Stimulated activated naive CD8-positive, alpha-beta T cell treated with anti-CD3 and anti-CD28 coated beads, Interleukin-15, amount 100 ng/mL, for 72 hours (primary cell): ENCODE data around the gene SMIM3.
"Not testable (repeated sequence)": the region's sequence is repeated elsewhere in the genome, so short reads cannot be mapped to it uniquely, and the experiment has no call there.

ENCODE experiments used
- ATAC-seq: fragments of 150-1000 bp; cut with Tn5 transposase; 2 replicates; pipeline ENCODE4 v1.10.0; 2021; ENCODE audit warnings: mild to moderate bottlenecking, moderate library complexity
- DNase-seq, 2 donors: peaks; one replicate each; pipeline ENCODE4 v3.0.0; 2021 to 2022
- H3K27ac Mint-ChIP-seq, 2 donors: one replicate each; pipeline ENCODE4 v1.8.0; 2022; ENCODE audit warnings: mild to moderate bottlenecking in 2 of 2, mixed read lengths in 2 of 2, moderate library complexity in 2 of 2
- H3K27me3 Mint-ChIP-seq: one replicate; pipeline ENCODE4 v1.8.0; 2022; ENCODE audit warnings: mixed read lengths
- H3K4me1 Mint-ChIP-seq: one replicate; pipeline ENCODE4 v1.8.0; 2022; ENCODE audit warnings: mild to moderate bottlenecking, mixed read lengths
- H3K4me3 Mint-ChIP-seq, 2 donors: one replicate each; pipeline ENCODE4 v1.8.0; 2022; ENCODE audit warnings: mild to moderate bottlenecking in 2 of 2, mixed read lengths in 2 of 2, moderate library complexity in 1 of 2
- H3K9me3 Mint-ChIP-seq, 2 donors: one replicate each; pipeline ENCODE4 v1.8.0; 2022; ENCODE audit warnings: mixed read lengths in 2 of 2

SMIM3 gene

DNA sequence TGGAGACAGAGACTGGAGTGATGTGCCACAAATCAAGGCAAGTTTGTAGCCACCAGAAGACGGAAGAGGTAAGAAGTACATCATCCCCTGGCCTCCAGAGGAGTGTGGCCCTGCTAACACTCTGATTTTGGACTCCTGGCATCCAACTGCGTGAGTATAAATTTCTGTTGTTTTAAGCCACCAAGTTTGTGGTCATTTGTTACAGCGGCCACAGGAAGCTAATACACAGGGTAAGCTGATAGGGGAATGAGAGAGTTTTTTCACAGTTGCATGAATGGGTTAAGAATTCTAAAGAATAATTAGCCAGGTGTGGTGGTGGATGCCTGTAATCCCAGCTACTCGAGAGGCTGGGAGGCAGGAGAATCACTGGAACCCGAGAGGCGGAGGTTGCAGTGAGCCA, 25.8 kb downstream of the SMIM3 start:
- no peak overlapping the region for H3K27ac Mint-ChIP-seq
- H3K27me3 Mint-ChIP-seq: peaks cover 6% of the 10 kb centered on the region
- DNase-seq: no peak
- ATAC-seq: no peak
- no peak overlapping the region for H3K4me3 Mint-ChIP-seq
- peaks cover 0 to 5% of the 10 kb centered on the region in 2 donors for H3K9me3 Mint-ChIP-seq
- H3K4me1 Mint-ChIP-seq: peaks cover 7% of the 10 kb centered on the region

GRCh38 chr5:150809363-150809762, 30.8 kb downstream of the SMIM3 start:
- Mint-ChIP-seq H3K4me3 (no peak overlapping the region), H3K27me3 (no peaks in the 10 kb centered on the region), H3K9me3 (peaks cover 0 to under 1% of the 10 kb centered on the region in 2 donors), H3K4me1 (no peaks in the 10 kb centered on the region), H3K27ac (no peak overlapping the region)
- no peak for DNase-seq
- ATAC-seq: no peak

- no peak overlapping the region for H3K4me3 Mint-ChIP-seq
- DNase-seq (no peak), ATAC-seq (no peak)
- no peaks in the 10 kb centered on the region for H3K27me3 Mint-ChIP-seq
- H3K27ac Mint-ChIP-seq: no peak overlapping the region
- peaks cover 26 to 29% of the 10 kb centered on the region in 2 donors for H3K9me3 Mint-ChIP-seq
- H3K4me1 Mint-ChIP-seq: no peaks in the 10 kb centered on the region
These were observed 36.5 kb downstream of the SMIM3 start for GRCh38 chr5:150815010-150815409.

- peaks cover 28 to 33% of the 10 kb centered on the region in 2 donors for H3K9me3 Mint-ChIP-seq
- H3K27ac Mint-ChIP-seq: no peak overlapping the region
- no peaks in the 10 kb centered on the region for H3K4me1 Mint-ChIP-seq
- H3K4me3 Mint-ChIP-seq: no peak overlapping the region
- ATAC-seq (no peak), DNase-seq (no peak)
- no peaks in the 10 kb centered on the region for H3K27me3 Mint-ChIP-seq
These were observed 38.4 kb downstream of the SMIM3 start for GRCh38 chr5:150816946-150817345.

DNA sequence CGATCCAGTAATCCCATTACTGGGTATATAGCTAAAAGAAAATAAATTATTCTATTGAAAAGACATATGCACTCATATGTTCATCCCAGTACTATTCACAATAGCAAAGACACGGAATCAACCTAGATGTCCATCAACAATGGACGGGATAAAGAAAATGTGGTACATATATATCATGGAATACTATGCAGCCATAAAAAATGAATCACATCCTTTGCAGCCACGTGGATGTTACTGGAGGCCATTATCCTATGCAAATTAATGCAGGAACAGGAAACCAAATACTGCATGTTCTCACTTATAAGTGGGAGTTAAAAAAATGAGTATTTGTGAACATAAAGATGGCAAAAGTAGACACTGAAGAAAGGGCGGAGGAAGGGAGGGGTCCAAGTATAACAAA, 51.2 kb downstream of the SMIM3 start:
- Mint-ChIP-seq H3K4me3 (no peak overlapping the region), H3K27me3 (no peaks in the 10 kb centered on the region), H3K4me1 (no peaks in the 10 kb centered on the region), H3K27ac (no peak overlapping the region), H3K9me3 (peaks cover 19 to 31% of the 10 kb centered on the region in 2 donors)
- DNase-seq (no peak), ATAC-seq (no peak)

GRCh38 chr5:150831821-150832220, 53.3 kb downstream of the SMIM3 start:
- not testable (repeated sequence) for ATAC-seq, H3K4me3 Mint-ChIP-seq, H3K4me1 Mint-ChIP-seq, H3K27ac Mint-ChIP-seq, DNase-seq, H3K27me3 Mint-ChIP-seq
- peaks cover 19 to 31% of the 10 kb centered on the region in 2 donors for H3K9me3 Mint-ChIP-seq

- peaks cover 9% of the 10 kb centered on the region for H3K4me1 Mint-ChIP-seq
- no peak for ATAC-seq
These were observed 57.5 kb downstream of the SMIM3 start for GRCh38 chr5:150836064-150836463.

GRCh38 chr5:150836703-150837102, 58.1 kb downstream of the SMIM3 start:
- H3K27me3 Mint-ChIP-seq: no peaks in the 10 kb centered on the region
- no peak overlapping the region for H3K27ac Mint-ChIP-seq
- ATAC-seq (no peak), DNase-seq (no peak)
- peaks cover 8 to 9% of the 10 kb centered on the region in 2 donors for H3K9me3 Mint-ChIP-seq
- peaks cover 9% of the 10 kb centered on the region for H3K4me1 Mint-ChIP-seq
- no peak overlapping the region for H3K4me3 Mint-ChIP-seq

More at GRCh38 chr5:150836064-150836463, 57.5 kb downstream of the SMIM3 start:
- Mint-ChIP-seq H3K9me3 (peaks cover 9 to 13% of the 10 kb centered on the region in 2 donors), H3K27ac (no peak overlapping the region), H3K4me3 (no peak overlapping the region), H3K27me3 (no peaks in the 10 kb centered on the region)
- DNase-seq: no peak

DNA sequence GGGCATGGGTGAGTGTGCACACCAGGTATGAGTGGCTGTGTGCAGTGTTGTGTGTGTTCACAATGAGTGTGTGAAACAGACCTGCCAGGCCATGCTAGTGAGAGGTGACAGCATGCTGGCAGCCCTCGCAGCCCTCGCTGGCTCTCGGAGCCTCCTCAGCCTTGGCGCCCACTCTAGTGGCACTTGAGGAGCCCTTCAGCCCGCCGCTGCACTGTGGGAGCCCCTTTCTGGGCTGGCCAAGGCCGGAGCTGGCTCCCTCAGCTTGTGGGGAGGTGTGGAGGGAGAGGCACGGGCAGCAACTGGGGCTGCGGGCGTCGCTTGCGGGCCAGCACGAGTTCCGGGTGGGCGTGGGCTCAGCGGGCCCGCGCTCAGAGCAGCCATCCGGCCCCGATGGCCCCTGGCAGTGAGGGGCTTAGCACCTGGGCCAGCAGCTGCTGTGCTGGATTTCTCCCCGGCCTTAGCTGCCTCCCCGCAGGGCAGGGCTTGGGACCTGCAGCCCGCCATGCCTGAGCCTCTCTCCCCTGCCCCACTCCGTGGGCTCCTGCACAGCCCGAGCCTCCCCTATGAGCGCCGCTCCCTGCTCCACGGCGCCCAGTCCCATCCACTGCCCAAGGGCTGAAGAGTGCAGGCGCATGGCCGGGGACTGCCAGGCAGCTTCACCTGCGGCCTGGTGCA, 66.8 kb downstream of the SMIM3 start:
- H3K4me3 Mint-ChIP-seq, DNase-seq: not testable (repeated sequence)

GRCh38 chr5:150846308-150846653, 67.7 kb downstream of the SMIM3 start, which contains the start of gene IRGM:
Gene IRGM, plus strand, starts transcription at chr5:150846521. Its CDS starts 1,603 bp downstream, at chr5:150848124.
- ATAC-seq: peak; percentile 45
- peak within 1 kb of the TSS; percentile 79 to 86 for H3K4me3 Mint-ChIP-seq
- H3K9me3 Mint-ChIP-seq: not testable (repeated sequence)

More for the DNA sequence above, 66.8 kb downstream of the SMIM3 start:
- not testable (repeated sequence) for ATAC-seq, H3K9me3 Mint-ChIP-seq, H3K27me3 Mint-ChIP-seq, H3K27ac Mint-ChIP-seq
- H3K4me1 Mint-ChIP-seq: peaks cover 29% of the 10 kb centered on the region

More at GRCh38 chr5:150846308-150846653, 67.7 kb downstream of the SMIM3 start, which contains the start of gene IRGM:
- H3K27me3 Mint-ChIP-seq, DNase-seq: not testable (repeated sequence)
- peak within 1 kb of the TSS; percentile 98 for H3K27ac Mint-ChIP-seq
- H3K4me1 Mint-ChIP-seq: peaks cover 35% of the 10 kb centered on the region
